ENCODE data around the gene APAF1.

- TF ChIP-seq CTCF (conservative IDR thresholded peaks at IDR 0.05; ENCODE audit: low read depth, low read length), result no peak
- no peak for TF ChIP-seq EZH2 (IDR thresholded peaks at IDR 0.05; ENCODE audit: low read length, unreplicated experiment)
- no peak for TF ChIP-seq EZH2phosphoT487 (IDR thresholded peaks at IDR 0.05; ENCODE audit: borderline replicate concordance, low read length)
These were observed 43.2 kb upstream of the APAF1 start for GRCh38 chr12:98601924-98602323.
